Vagina (tissue), 2 donors: ENCODE data around the gene PIGQ.

Source experiments
- POLR2A ChIP-seq, 2 donors: fragments of 450-650 bp; IDR thresholded peaks; one replicate each; pipeline ENCODE4 v1.6.1; 2017; ENCODE audit warnings: antibody characterized with exemption in 2 of 2, mild to moderate bottlenecking in 2 of 2, moderate library complexity in 2 of 2
- TF ChIP-seq, protein P1 (sequence below), 3 experiments: fragments of 450-650 bp in 2 of 3; fragments of 200-600 bp in 1 of 3; sonication (generic) in 1 of 3; IDR thresholded peaks; one replicate each; pipeline ENCODE4 v1.5.1; 2017 to 2019; ENCODE audit warnings: antibody characterized with exemption in 3 of 3, mild to moderate bottlenecking in 2 of 3, moderate library complexity in 2 of 3

DNA sequence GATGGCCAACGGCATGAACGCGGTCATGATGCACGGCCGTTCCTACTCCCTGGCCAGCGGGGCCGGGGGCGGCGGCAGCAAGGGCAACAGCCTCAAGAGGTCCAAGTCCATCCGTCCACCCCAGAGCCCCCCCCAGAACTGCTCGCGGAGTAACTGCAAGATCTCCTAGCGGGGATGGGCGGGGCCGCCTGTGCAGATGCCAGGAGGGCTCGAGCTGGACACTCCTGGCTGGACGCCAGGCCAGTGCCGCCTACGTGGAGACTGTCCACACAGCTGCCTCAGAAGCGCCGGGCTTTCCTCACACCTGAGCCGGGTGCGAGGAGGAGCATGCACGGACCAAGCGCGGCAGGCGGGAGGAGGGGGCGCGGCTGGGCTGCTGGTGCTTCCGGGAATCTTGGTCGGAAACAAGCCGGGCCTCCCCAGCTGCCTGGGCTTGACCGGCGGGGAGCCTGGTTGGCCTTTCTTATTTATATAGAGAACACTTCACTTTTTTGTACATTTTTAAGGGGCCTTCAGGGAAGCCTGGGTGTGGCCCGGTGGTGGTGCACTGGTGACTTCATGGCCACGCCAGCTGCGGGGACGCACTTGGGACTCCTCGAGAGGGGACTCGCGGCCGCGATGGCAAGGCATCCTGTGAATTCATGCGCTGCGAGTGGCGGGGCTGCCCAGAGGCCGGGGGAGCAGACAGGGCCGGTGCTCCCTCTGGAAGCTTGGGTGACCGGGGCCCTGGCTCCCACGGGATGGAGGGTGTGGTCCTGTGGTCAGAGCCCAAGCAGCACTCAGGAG, 57.9 kb downstream of the PIGQ start:
- TF ChIP-seq, protein P1, sequence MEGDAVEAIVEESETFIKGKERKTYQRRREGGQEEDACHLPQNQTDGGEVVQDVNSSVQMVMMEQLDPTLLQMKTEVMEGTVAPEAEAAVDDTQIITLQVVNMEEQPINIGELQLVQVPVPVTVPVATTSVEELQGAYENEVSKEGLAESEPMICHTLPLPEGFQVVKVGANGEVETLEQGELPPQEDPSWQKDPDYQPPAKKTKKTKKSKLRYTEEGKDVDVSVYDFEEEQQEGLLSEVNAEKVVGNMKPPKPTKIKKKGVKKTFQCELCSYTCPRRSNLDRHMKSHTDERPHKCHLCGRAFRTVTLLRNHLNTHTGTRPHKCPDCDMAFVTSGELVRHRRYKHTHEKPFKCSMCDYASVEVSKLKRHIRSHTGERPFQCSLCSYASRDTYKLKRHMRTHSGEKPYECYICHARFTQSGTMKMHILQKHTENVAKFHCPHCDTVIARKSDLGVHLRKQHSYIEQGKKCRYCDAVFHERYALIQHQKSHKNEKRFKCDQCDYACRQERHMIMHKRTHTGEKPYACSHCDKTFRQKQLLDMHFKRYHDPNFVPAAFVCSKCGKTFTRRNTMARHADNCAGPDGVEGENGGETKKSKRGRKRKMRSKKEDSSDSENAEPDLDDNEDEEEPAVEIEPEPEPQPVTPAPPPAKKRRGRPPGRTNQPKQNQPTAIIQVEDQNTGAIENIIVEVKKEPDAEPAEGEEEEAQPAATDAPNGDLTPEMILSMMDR (IDR thresholded peaks at IDR 0.05), result no peak
- no peak for TF ChIP-seq POLR2A (IDR thresholded peaks at IDR 0.05)
